Measurements from ENCODE around the gene RNPS1.

- TF ChIP-seq POLR2A (IDR thresholded peaks at IDR 0.05) (no peak), CTCF (IDR thresholded peaks at IDR 0.05) (no peak)
Measured at GRCh38 chr16:2297506-2297860, 29.6 kb upstream of the RNPS1 start.

Measured in thyroid gland (tissue), 4 donors.